OCI-LY1 (cell line): ENCODE data around the gene GTPBP10.

Source experiments
- H2AFZ ChIP-seq: fragments of 200-600 bp; sonication (generic), shearing (Covaris generic); 2 replicates; pipeline ENCODE4 v1.6.0; 2014; ENCODE audit warnings: antibody characterized with exemption, mild to moderate bottlenecking, low read length
- H3F3A ChIP-seq: fragments of 200-600 bp; sonication (generic), shearing (Covaris generic); 2 replicates; pipeline ENCODE4 v1.6.0; 2014; ENCODE audit warnings: mild to moderate bottlenecking, antibody characterized with exemption, low read length, moderate library complexity; ENCODE audit not compliant: insufficient read depth
- H3K27ac ChIP-seq: fragments of 200-600 bp; sonication (generic); 2 replicates; pipeline ENCODE4 v1.5.1; 2014; ENCODE audit warnings: low read length, mixed run types, mild to moderate bottlenecking, low read depth; ENCODE audit not compliant: poor library complexity, severe bottlenecking
- H3K27me3 ChIP-seq: fragments of 200-600 bp; sonication (generic); 2 replicates; pipeline ENCODE4 v1.6.0; 2014; ENCODE audit warnings: antibody characterized with exemption, mild to moderate bottlenecking, low read length, moderate library complexity; ENCODE audit not compliant: insufficient read depth
- H3K36me3 ChIP-seq: fragments of 200-600 bp; sonication (generic); 2 replicates; pipeline ENCODE4 v1.6.1; 2014; ENCODE audit warnings: mild to moderate bottlenecking, antibody characterized with exemption, low read length, moderate library complexity, mixed read lengths; ENCODE audit not compliant: insufficient read depth
- H3K4me1 ChIP-seq: fragments of 200-600 bp; sonication (generic); 2 replicates; pipeline ENCODE4 v1.5.1; 2014; ENCODE audit warnings: mild to moderate bottlenecking, low read length, moderate library complexity; ENCODE audit not compliant: insufficient read depth, severe bottlenecking
- H3K4me2 ChIP-seq: fragments of 200-600 bp; sonication (generic), shearing (Covaris generic); 2 replicates; pipeline ENCODE4 v1.6.1; 2014; ENCODE audit warnings: low read length
- H3K4me3 ChIP-seq: fragments of 200-600 bp; sonication (generic); 2 replicates; pipeline ENCODE4 v1.5.1; 2014; ENCODE audit warnings: low read length, low read depth, mild to moderate bottlenecking, mixed read lengths; ENCODE audit not compliant: poor library complexity, severe bottlenecking
- H3K79me2 ChIP-seq: fragments of 200-600 bp; shearing (Covaris generic); 2 replicates; pipeline ENCODE4 v1.6.1; 2016; ENCODE audit warnings: mixed run types, low read length, mixed read lengths; ENCODE audit not compliant: insufficient read depth
- H3K9ac ChIP-seq: fragments of 200-600 bp; sonication (generic), shearing (Covaris generic); 2 replicates; pipeline ENCODE4 v1.6.1; 2014; ENCODE audit warnings: mild to moderate bottlenecking, low read length, mixed read lengths
- H3K9me2 ChIP-seq: fragments of 200-600 bp; sonication (generic), shearing (Covaris generic); 2 replicates; pipeline ENCODE4 v1.6.1; 2014; ENCODE audit warnings: low read depth, mild to moderate bottlenecking, low read length, mixed read lengths
- H3K9me3 ChIP-seq: fragments of 200-600 bp; shearing (Covaris generic); 2 replicates; pipeline ENCODE4 v1.6.1; 2014; ENCODE audit warnings: low read length, mixed read lengths
- H4K20me1 ChIP-seq: fragments of 200-600 bp; sonication (generic), shearing (Covaris generic); 2 replicates; pipeline ENCODE4 v1.6.0; 2016; ENCODE audit warnings: mild to moderate bottlenecking, low read length; ENCODE audit not compliant: insufficient read depth
- EZH2 ChIP-seq: fragments of 200-600 bp; sonication (generic), shearing (Covaris generic); IDR thresholded peaks from 2 replicates; pipeline ENCODE4 v1.8.0; 2017; ENCODE audit warnings: borderline replicate concordance, mixed run types, mild to moderate bottlenecking, antibody characterized with exemption, low read length, moderate library complexity, mixed read lengths
- TF ChIP-seq, protein P1 (sequence below): fragments of 200-600 bp; sonication (generic), shearing (Covaris generic); IDR thresholded peaks from 2 replicates; pipeline ENCODE4 v1.5.1; 2017; ENCODE audit warnings: mild to moderate bottlenecking, antibody characterized with exemption, low read length, moderate library complexity, mixed read lengths

Gene GTPBP10

DNA sequence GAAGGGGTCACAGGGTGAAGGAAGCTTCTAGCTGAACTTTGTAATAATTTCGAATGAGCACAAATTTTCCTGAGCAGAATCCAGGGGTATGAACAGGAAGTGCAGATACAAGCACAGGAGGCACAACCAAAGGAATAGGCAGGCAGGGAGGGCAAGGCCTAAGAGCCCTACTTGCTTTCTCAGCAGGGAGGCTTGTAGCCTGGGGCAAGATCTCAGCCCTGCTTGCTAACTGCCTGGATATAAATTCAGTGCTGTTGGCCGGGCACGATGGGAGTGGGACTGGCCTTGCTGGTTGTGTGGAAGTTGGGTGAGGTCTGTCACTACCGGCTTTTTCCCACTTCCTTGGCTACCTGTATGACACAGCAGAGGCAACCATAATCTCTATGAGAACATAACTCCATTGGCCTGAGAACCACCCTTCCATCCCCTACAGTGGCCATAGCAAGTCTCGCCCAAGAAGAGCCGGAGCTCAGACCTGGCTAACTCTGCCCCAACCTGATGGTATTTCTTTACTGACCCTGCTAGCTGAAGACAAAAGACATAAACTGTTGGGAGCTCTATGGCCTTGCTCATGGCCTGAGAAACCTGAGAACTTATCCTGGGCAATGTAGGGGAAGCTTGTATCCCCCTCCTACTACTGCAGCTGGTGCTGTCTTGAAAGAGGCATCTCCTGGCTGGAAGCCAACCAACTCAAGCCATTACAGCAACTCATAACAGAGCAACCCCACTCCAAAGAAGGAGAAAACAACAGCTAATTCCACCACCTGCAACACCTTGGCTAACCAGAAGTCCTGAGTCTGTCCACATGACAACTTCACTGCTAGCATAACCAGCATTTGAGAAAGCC, 84.3 kb downstream of the GTPBP10 start:
- Histone ChIP-seq H3K9ac (no peak overlapping the region), H3K27ac (no peak overlapping the region), H3K27me3 (no peaks in the 10 kb centered on the region), H3K4me1 (no peaks in the 10 kb centered on the region), H3K4me2 (no peak overlapping the region), H2AFZ (no peak overlapping the region), H3K4me3 (no peak overlapping the region), H3K9me2 (no peaks in the 10 kb centered on the region), H3F3A (no peaks in the 10 kb centered on the region), H3K9me3 (peaks cover 13% of the 10 kb centered on the region; the same call in 1 of the 2 replicates), H3K36me3 (no peaks in the 10 kb centered on the region), H4K20me1 (no peaks in the 10 kb centered on the region), H3K79me2 (no peaks in the 10 kb centered on the region)
- TF ChIP-seq EZH2: no peak
- TF ChIP-seq, protein P1, sequence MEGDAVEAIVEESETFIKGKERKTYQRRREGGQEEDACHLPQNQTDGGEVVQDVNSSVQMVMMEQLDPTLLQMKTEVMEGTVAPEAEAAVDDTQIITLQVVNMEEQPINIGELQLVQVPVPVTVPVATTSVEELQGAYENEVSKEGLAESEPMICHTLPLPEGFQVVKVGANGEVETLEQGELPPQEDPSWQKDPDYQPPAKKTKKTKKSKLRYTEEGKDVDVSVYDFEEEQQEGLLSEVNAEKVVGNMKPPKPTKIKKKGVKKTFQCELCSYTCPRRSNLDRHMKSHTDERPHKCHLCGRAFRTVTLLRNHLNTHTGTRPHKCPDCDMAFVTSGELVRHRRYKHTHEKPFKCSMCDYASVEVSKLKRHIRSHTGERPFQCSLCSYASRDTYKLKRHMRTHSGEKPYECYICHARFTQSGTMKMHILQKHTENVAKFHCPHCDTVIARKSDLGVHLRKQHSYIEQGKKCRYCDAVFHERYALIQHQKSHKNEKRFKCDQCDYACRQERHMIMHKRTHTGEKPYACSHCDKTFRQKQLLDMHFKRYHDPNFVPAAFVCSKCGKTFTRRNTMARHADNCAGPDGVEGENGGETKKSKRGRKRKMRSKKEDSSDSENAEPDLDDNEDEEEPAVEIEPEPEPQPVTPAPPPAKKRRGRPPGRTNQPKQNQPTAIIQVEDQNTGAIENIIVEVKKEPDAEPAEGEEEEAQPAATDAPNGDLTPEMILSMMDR: no peak

DNA sequence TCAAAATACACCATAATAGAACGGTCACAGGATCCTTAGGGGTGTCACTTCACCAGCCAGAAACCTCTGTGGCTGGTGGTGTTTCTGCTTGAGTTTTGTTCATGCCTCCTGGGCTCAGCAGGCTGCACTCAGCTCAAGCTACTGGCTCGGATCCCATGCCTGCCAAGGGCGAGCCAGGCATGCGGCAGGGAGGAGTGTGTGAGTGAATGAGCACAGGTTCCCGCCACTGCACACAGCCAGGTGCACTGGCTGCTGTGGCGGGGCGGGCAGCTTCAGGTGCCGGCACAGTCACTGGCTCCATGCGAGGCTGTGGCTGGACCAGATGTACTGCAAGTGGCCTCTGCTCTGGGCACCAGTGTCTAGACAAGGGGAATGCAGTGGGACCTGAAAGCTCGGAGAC, 86.2 kb downstream of the GTPBP10 start:
- H3K4me2 ChIP-seq: no peak overlapping the region
- H3K36me3 ChIP-seq: no peaks in the 10 kb centered on the region
- H3K4me1 ChIP-seq: no peaks in the 10 kb centered on the region
- no peaks in the 10 kb centered on the region for H3F3A ChIP-seq
- no peaks in the 10 kb centered on the region for H3K27me3 ChIP-seq
- H2AFZ ChIP-seq: no peak overlapping the region
- H3K27ac ChIP-seq: no peak overlapping the region
- H3K9me3 ChIP-seq: peaks cover 13% of the 10 kb centered on the region; the same call in 1 of the 2 replicates
- no peaks in the 10 kb centered on the region for H3K79me2 ChIP-seq
- H3K9me2 ChIP-seq: no peaks in the 10 kb centered on the region
- no peak for TF ChIP-seq EZH2
- TF ChIP-seq, protein P1: no peak
- no peaks in the 10 kb centered on the region for H4K20me1 ChIP-seq
- H3K4me3 ChIP-seq: no peak overlapping the region
- no peak overlapping the region for H3K9ac ChIP-seq

DNA sequence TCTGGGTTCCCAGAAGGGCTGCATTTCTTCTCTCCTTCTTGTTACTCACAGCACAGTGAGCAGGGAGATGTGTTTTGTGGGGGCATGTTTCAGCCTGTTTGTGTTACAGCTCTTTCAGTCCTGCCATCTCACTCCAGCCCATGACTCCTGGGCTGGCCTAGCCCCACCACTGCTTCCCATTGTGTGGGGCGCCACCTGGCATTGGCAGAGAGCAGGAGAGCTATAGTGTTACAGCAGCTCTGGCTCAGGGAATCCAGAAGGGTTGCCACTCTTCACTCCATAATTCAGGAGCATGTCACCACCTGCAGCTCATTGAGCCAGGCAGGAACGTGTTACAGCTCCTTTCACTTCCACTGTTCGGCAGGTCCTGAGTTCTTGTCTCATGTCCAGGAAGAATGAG, 86.7 kb downstream of the GTPBP10 start:
- H3K9ac ChIP-seq: no peak overlapping the region
- no peaks in the 10 kb centered on the region for H3K36me3 ChIP-seq
- H3K9me2 ChIP-seq: no peaks in the 10 kb centered on the region
- TF ChIP-seq EZH2: no peak
- TF ChIP-seq, protein P1: no peak
- no peak overlapping the region for H3K4me3 ChIP-seq
- H3K4me2 ChIP-seq: no peak overlapping the region
- H3K79me2 ChIP-seq: no peaks in the 10 kb centered on the region
- H2AFZ ChIP-seq: no peak overlapping the region
- H3K9me3 ChIP-seq: peaks cover 13% of the 10 kb centered on the region; the same call in 1 of the 2 replicates
- no peaks in the 10 kb centered on the region for H4K20me1 ChIP-seq
- no peaks in the 10 kb centered on the region for H3F3A ChIP-seq
- no peaks in the 10 kb centered on the region for H3K27me3 ChIP-seq
- H3K4me1 ChIP-seq: no peaks in the 10 kb centered on the region
- H3K27ac ChIP-seq: no peak overlapping the region
